Measurements from ENCODE around the gene DPPA5. TPM values are rescaled to one million over a fixed set of nuclear protein-coding genes. Genes with fewer than 3 reads are reported as not detected.
A peak's percentile ranks its signal among the peaks of the same experiment; 100 is the strongest.

Gene DPPA5
- total RNA-seq, 1 experiment from 2014 or later = 1.2 TPM

DNA sequence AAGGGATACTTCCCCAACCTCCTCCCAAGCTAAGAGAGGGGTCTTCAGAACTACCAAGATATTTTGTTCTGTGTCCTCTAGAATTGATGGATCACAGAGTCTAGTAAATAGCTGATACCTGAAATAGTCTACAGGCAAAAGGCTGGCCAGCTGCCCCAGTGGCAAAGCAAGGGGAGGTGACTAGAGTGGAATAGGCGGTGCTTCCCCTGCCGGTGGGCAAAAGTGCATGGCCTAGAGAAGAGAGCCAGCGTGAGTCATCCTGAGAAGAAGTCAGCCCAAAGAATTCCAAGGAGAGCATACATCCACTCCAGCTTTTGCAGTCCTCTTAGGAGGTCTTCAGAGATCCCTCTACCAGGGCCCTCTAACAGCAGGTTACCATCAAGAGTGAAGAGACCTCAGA lies 14.7 kb downstream of the DPPA5 start:
- Histone ChIP-seq H2AFZ (ENCODE audit: low read length) (no peak overlapping the region), H3K27ac (ENCODE audit: insufficient read length, low read depth, low read length) (no peak overlapping the region), H3T11ph (ENCODE audit: low read length) (no peak overlapping the region), H2BK5ac (ENCODE audit: insufficient read length, low read length) (no peak overlapping the region), H3K9ac (ENCODE audit: extremely low read depth, insufficient read length, low read length) (no peak overlapping the region), H2AK5ac (ENCODE audit: insufficient read length, low read length) (no peak overlapping the region), H3K4me1 (ENCODE audit: insufficient read depth, low read length) (no peaks in the 10 kb centered on the region), H3K79me2 (ENCODE audit: insufficient read depth, low read length) (no peaks in the 10 kb centered on the region), H2BK120ac (ENCODE audit: low read depth, low read length, poor library complexity, severe bottlenecking) (no peak overlapping the region), H3K4me2 (ENCODE audit: insufficient read depth, insufficient read length, low read length) (no peak overlapping the region), H4K91ac (ENCODE audit: insufficient read length, low read depth, low read length) (no peak overlapping the region), H2BK20ac (ENCODE audit: low read depth, low read length, poor library complexity, severe bottlenecking) (no peak overlapping the region), H3K79me1 (ENCODE audit: insufficient read depth, low read depth, low read length, poor library complexity, severe bottlenecking) (no peaks in the 10 kb centered on the region), H2BK12ac (ENCODE audit: insufficient read length, low read depth, low read length) (no peak overlapping the region), H3K56ac (ENCODE audit: insufficient read length, low read depth, low read length) (no peak overlapping the region), H4K8ac (replicated peaks; ENCODE audit: insufficient read length, low read depth, low read length) (no peak overlapping the region), H3K18ac (ENCODE audit: insufficient read length, low read depth, low read length) (no peak overlapping the region), H3K23ac (ENCODE audit: insufficient read length, low read depth, low read length) (no peak overlapping the region), H3K23me2 (ENCODE audit: insufficient read length, low read depth, low read length, poor library complexity, severe bottlenecking) (no peaks in the 10 kb centered on the region), H4K20me1 (ENCODE audit: control insufficient read depth, insufficient read depth, insufficient read length) (no peaks in the 10 kb centered on the region), H3K27me3 (ENCODE audit: insufficient read depth, low read length) (no peaks in the 10 kb centered on the region), H3K14ac (ENCODE audit: insufficient read depth, low read length) (no peak overlapping the region), H3K4ac (ENCODE audit: low read depth, low read length) (no peak overlapping the region), H4K5ac (ENCODE audit: insufficient read length, low read depth, low read length) (no peak overlapping the region), H2BK15ac (ENCODE audit: low read depth, low read length) (no peak overlapping the region), H3K9me3 (ENCODE audit: control insufficient read depth, low read depth, low read length) (no peaks in the 10 kb centered on the region)
- no CpG with 5 or more reads among the region's 3 CpGs for WGBS (ENCODE audit: extremely low coverage, insufficient read length, low lambda C conversion rate)
- no peak overlapping the region for H3K4me3 Mint-ChIP-seq
- peaks cover 12 to 16% of the 10 kb centered on the region in 2 experiments for H3K4me1 Mint-ChIP-seq
- no peaks in the 10 kb centered on the region for H3K36me3 Mint-ChIP-seq (ENCODE audit: insufficient read depth in 1 of 3, low read depth in 3 of 3)
- no peak for TF ChIP-seq CTCF (conservative IDR thresholded peaks at IDR 0.05)
- H3K27ac Mint-ChIP-seq = no peak overlapping the region; a peak in 1 of 7 replicates
- peak; percentile 39 for DNase-seq
- no peaks in the 10 kb centered on the region for H3K9me3 Mint-ChIP-seq
- no peaks in the 10 kb centered on the region; the same call in 1 of the 2 replicates for H3K27me3 Mint-ChIP-seq (ENCODE audit: low read depth)
